HG03139 (cell line): ENCODE measurements around the gene SIRT4.
"Not testable (repeated sequence)": the region's sequence is repeated elsewhere in the genome, so short reads cannot be mapped to it uniquely, and the experiment has no call there.

Experiments
- ATAC-seq: cut with Tn5 transposase; IDR thresholded peaks from one replicate; pipeline ENCODE4 v1.9.1; 2021; ENCODE audit not compliant: unreplicated experiment

Gene SIRT4

DNA sequence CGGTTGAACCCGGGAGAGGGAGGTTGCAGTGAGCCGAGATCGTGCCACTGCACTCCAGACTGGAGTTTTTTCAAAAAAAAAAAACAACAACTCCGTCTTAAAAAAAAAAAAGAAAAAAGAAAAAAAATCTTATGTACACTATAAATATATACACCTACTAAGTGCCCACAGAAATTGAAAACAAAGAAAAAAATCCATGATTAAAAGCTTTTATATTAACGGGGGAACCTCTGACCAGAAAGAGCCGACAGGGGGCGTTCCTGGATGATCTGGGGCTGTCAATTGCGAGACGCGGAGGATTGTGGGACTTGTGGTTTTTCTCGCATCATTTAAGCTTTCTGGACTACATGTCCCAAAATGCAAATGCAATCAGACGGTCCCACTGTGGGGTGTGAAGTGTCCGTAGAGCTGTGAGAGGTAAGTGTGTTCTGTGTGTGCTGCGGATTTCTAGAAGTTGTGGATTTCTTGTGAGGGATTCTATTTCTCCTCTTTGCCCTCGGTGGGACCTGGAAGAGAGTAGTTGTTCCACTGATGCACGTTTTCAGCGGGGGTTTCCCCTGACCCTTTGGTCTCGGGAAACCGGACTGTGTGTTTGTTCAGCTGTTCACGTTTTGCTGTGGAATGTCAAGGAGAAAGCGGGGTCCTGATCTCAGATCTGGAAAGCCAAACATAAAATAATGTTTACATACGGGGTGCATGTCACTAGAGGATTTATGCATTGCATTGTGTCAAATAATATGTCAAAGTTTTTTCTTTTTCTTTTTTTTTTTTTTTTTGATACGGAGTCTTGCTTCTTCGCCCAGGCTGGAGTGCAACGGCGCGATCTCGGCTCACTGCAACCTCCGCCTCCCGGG lies at the start of gene SIRT4:
Gene SIRT4 (plus strand): TSS at position 360 of the 854 bp plus-strand sequence. CDS start 1,241 bp downstream, outside the sequence.
- ATAC-seq, result peak; percentile 94

- ATAC-seq, result not testable (repeated sequence)
Measured at GRCh38 chr12:120253313-120253712, 48.8 kb upstream of the SIRT4 start.

GRCh38 chr12:120254809-120255208 lies 47.3 kb upstream of the SIRT4 start:
- no peak for ATAC-seq

DNA sequence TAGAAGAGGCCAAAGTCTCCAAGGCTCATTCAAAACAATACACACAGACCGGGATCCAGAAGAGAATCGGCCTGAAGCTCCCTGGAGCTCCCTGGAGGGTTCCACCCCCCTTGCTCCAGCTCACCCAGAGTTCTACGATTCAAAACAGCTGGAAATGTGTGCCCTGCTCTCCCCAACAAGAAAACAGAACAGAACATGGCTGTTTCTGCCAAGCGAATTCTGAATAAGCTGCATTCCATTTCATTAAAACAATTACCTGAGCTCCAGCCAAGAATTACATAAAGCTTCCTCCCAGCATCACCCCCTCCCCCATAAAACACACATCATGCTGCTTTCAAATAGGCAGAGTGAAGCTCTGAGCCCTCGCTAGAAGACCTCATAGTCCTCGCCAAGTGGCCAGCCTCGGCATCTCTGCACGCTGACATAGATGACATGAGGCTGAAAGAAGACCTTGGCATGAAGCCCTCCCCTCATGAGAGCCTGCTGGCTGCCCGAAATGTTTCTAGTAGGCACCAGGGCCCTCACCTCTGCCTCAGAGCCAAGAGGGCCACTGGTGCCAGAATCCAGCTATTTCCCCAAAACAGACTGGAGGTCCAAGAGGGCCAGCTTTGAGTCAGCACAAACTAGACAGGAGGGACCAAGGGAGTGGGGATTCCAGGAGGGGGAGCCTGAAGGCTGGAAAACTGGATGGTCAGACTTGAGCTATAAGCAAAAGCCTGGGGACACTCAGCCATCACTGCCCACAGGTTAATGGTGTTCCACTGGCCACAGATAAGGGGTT lies 44.9 kb upstream of the SIRT4 start:
- no peak for ATAC-seq

DNA sequence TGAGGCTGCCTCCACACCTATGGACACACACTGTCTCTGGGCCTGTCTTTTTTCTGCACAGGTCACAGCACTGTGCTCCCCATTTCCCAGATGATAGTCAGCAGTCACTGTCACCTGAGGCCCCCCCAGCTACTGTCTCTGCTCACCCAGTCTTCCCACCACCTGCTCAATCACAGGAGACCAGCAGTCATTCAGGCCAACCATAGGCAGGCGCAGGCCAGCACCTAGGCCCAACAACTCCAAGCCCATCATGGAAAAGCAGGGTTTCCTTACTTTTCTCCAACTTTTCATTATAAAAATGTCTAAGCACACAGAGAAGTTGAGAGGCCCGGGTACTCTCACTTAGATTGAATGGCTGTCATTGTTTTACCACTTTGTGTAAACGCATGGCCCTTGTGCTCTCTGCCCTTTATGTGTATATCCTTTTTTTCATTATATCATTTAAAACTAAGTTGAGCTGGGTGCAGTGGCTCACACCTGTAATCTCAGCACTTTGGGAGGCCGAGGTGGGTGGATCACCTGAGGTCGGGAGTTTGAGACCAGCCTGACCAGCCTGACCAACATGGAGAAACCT lies 43.7 kb upstream of the SIRT4 start:
- no peak for ATAC-seq

GRCh38 chr12:120259418-120260202 lies 42.5 kb upstream of the SIRT4 start:
- no peak for ATAC-seq

DNA sequence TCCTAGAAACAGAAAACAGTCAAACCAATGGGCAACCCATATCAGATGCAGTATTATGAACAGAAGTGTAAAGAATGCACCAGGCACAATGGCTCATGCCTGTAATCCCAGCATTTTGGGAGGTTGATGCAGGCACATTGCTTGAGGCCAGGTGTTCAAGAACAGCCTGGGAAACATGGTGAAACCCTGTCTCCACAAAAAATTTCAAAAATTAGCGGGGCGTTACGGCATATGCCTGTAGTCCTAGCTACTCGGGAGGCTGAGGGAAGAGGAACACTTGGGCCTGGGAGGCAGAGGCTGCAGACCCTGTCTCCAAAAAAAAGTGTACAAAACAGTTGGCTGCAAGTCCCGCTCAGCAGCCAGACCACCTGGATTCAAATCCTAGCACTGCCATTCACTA lies 41.5 kb upstream of the SIRT4 start:
- ATAC-seq, result no peak

DNA sequence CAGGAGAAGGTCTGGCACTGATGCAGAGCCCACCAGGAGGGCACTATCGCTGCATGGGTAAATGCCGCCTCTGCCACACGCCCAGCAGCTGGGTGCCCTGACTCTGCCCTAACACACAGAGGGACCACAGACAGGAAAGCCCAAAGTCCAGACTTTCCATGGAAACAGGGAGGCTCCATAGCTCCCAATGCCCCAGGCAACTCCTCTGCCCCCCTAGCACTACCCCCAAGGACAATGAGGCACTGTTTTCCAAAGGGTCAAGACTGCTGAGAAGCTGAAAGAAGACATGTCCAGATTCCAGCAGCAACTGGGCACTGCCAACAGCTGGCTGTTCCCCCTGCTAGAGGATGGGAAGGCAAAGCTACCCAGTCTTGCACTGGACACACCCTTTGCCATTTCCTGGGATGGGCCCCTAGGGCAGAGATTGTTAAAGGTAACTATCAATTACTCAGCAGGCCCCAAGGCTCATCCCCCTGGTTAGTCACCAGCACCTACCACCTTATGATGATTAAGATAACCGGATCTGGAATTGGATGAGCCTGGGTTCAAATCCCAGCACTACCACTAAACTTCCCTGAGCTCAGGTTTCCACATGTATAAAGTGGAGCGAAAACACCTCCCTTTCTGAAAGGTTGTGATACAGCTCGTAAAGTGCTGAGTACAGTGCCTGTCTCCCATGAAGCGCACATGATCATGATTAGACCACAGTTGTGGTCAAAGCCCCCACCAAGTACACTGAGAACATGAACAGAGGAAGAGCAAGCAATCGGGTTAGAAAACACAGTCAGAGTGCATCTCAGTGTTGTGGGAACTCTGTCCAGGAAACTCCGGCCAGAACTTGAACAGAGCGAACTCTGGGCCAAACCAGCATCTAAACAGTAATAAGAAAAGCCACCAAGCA lies 39.9 kb upstream of the SIRT4 start:
- no peak for ATAC-seq

GRCh38 chr12:120262852-120263747 lies 39.0 kb upstream of the SIRT4 start:
- no peak for ATAC-seq

DNA sequence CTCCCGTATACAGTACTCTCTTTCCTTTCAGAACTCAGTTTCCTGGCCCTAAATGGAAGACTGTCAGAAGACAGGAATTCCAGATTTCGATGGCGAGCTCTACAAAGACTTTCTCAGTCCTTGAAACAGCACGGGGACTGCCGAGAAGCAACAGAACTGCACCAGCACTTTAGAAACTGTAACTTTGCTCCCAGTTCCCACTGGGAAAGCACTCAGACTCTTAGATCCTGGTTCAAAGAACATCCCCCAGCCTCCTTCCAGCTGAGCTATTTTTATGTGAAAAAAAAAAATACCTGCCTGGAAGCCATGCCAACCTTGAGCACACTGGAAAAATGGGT lies 38.4 kb upstream of the SIRT4 start:
- no peak for ATAC-seq

GRCh38 chr12:120264086-120264903 lies 37.8 kb upstream of the SIRT4 start:
- ATAC-seq, result no peak

- ATAC-seq, result no peak
Measured at GRCh38 chr12:120264904-120265472, 37.1 kb upstream of the SIRT4 start.

DNA sequence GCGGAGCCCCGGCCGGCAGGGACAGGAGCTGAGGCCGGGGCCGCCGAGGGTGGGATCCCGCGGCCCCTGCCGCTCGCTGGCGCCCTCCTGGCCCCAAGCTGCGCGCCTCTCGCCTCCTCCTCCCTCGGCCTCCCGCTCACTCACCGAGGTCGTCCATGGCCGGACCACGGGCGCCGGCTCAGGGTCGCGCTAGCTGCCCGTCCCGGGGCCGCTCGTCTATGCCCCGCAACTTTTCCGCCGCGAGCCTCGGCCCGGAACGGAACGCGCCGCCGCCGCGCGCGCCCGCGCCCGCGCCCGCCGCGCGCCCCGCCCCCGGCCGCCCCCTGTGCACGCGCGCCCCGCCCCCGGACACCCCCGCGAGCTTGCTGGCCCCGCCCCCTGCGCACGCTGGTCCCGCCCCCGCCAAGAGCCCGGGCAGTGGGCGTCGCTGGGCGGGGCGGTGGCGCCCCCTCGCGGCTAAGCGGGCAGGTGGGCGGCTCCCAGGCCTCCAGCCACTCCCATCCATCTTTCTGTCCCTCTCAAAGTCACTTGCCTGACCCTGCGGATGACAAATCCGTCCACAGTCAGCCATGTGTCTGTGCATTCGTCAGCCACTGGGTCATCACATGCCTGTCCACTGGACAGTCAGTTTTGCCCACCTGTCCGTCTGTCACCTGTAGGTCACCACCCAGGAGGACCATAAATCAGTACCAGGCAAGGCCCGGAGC lies 36.5 kb upstream of the SIRT4 start, which contains the start of gene PXN:
Gene PXN (minus strand): TSS at position 258 of the 707 bp plus-strand sequence. CDS start 101 bp downstream, at position 157.
- ATAC-seq, result peak; percentile 71

DNA sequence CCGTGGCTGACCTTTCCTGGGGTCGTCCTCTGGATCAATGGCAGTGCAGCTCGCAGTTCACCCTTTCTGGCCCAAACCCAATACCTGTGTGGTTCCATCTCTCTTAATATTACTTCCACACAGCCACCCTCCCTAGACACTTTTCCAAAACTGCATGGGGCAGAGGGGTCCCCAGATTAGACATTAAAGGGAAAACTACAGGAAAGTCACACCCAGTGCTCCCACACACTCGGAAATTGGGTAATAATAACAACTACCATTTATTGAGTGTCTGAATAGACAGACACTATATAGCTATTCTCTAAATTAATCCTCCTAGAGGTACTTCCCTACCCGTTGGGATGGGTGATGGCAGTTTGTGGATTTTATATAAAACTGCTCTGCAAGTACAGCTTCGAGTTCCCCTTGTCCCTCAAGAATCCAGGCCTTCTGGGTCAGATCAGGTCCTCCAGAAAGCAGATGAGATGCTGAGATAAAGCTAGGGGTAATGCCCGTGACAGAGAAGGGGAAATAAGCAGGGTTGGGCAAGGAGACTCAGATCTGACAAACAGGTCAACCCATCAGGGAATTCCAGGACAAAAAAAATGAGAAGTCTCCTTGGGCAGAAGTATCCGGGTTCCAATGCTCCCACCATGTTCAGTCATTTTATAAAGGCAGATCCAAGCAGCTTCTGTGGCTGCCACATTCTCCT lies 35.8 kb upstream of the SIRT4 start:
- ATAC-seq, result no peak

DNA sequence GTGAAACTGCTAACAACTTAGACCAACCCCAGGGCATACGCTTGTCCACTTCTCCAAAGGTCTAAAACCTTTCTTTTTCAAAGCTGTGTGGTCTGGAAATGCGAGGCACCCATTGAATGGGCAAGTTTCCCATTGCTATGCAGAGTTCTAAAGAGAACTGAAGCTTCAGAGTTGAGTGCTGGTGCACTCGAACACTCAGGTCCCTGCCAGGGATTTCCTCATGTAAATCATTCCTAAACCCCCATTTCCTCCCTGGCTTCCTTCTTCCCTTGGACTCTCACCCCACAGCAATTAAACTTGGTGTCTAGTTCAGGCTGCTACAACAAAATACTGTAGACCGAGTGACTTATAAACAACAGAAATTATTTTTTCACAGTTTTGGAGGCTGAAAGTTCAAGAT lies 34.4 kb upstream of the SIRT4 start:
- no peak for ATAC-seq

DNA sequence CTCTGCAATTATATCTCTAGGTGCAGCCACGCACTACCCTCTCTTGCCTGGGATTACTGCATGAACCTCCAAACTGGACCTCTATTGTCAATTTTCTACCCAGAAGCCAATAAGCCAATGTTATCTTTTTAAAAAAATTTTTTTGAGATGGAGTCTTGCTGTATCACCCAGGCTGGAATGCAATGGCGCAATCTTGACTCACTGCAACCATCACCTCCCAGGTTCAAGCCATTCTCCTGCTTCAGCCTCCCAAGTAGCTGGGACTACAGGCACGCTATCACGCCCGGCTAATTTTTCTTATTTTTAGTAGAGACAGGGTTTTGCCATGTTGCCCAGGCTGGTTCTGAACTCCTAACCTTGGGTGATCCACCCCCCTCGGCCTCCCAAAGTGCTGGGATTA lies 25.4 kb upstream of the SIRT4 start:
- no peak for ATAC-seq
